IPS-20b (cell line): Measurements from ENCODE around the gene NKX2-3.
A peak's percentile ranks its signal among the peaks of the same experiment; 100 is the strongest.

ENCODE experiments used
- H3K27ac ChIP-seq: one replicate; pipeline ENCODE4 v1.5.1; 2013; ENCODE audit warnings: low read length
- H3K27me3 ChIP-seq: 2 replicates; pipeline ENCODE4 v1.6.1; 2013; ENCODE audit warnings: mild to moderate bottlenecking, low read length, inconsistent platforms; ENCODE audit not compliant: insufficient read depth
- H3K36me3 ChIP-seq: 2 replicates; pipeline ENCODE4 v1.6.1; 2013; ENCODE audit warnings: low read depth, mild to moderate bottlenecking, inconsistent platforms, low read length, moderate library complexity; ENCODE audit not compliant: insufficient read depth
- H3K4me1 ChIP-seq: 2 replicates; pipeline ENCODE4 v1.6.1; 2013; ENCODE audit warnings: mild to moderate bottlenecking, control low read depth, inconsistent platforms, low read length, moderate library complexity; ENCODE audit not compliant: insufficient read depth
- H3K4me3 ChIP-seq: 2 replicates; pipeline ENCODE4 v1.5.1; 2013; ENCODE audit warnings: mild to moderate bottlenecking, low read length, inconsistent platforms
- H3K9ac ChIP-seq: 2 replicates; pipeline ENCODE4 v1.6.1; 2013; ENCODE audit warnings: low read depth, mild to moderate bottlenecking, inconsistent platforms, low read length, moderate library complexity
- H3K9me3 ChIP-seq: 2 replicates; pipeline ENCODE4 v1.6.1; 2013; ENCODE audit warnings: mild to moderate bottlenecking, low read depth, low read length, inconsistent platforms; ENCODE audit not compliant: insufficient read depth

Gene NKX2-3

DNA sequence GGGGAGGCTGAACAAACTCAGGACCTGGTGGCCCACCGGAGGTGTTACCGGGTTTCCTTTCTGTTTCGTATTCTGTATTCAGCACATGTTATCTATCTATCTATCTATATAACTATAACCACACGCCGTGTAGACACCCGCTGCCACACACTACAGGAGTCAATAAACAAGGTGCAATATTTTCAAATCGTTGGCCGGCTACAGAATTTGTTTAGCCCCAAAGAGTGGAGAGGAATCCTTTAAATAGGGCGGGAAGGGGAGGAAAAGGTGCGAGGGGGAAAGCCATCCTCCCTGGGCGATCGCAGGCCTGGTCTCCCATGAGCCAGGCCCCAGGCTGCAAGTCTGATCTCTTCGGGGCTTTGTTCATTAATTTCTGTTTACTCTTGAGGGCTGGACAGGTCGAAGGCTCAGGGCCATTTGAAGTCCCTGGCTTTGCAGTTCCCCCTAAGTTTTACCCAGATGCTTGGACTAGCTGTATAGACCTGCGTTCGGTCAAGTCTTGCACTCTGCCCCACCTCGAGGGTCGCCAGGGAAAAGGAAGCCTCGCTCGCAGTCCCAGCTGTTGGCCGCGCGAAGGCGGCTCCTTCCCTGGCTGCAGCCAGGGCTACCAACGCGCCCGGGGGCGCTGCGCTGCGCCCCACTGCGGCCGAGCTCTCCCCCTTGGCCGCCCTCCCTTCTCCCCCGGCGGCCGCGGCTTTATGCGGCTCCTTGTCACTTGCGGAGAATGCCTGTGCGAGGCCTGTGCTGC, 3.8 kb downstream of the NKX2-3 start:
- Histone ChIP-seq H3K36me3 (no peaks in the 10 kb centered on the region), H3K4me3 (peak overlapping the region; percentile 45; the same call in 1 of the 2 replicates), H3K9ac (no peak overlapping the region), H3K4me1 (peaks cover 19% of the 10 kb centered on the region), H3K27me3 (peaks cover 100% of the 10 kb centered on the region), H3K27ac (no peak overlapping the region), H3K9me3 (peaks cover 27% of the 10 kb centered on the region; the same call in 1 of the 2 replicates)

DNA sequence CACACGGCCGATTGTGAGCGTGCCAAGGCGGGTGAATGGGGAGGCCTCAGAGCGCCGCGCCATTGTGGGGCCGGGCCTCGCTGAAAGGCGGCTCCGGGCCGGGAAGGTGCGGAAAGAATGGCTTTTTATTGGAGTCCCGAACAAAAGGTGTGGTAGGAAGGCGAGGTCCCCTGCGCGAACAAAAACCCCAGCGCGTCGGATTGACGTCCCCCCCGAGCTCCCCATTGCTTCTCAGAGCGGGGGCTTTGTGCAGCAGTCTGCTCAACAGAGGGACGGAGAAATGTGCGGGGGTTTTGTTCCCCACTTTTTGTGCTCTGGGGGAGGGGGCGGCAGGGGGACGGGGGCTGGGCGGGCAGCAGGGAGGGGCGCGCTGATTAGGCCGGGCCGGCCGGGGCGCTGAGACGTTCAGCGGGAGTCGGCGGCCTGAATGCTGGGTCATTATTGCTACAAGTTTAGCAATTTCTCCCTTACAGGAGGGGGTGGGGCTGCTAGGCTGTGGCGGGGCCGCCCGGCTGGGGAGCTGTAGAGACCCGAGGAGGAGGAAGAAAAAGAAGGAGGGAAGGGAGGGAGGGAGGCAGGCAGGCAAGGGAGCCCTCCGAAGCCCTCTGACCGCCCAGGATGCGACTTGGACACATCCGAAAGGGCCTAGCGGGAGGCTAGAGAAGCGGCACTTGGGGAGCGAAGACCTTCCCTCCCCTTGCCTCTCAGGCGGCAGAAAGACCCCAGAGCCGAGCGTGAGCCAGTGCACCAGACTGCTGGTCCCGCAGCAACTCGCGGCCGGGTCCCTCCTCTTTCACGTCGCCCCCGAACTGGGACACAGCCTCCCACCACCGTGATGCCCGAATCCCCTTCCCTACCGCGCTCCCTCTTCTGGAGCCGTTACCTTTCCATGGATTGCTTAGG, 4.6 kb downstream of the NKX2-3 start:
- Histone ChIP-seq H3K27ac (no peak overlapping the region), H3K9ac (no peak overlapping the region), H3K27me3 (peaks cover 100% of the 10 kb centered on the region), H3K36me3 (no peaks in the 10 kb centered on the region), H3K9me3 (peaks cover 19% of the 10 kb centered on the region; the same call in 1 of the 2 replicates), H3K4me3 (peak overlapping the region; percentile 47), H3K4me1 (peaks cover 19% of the 10 kb centered on the region)

DNA sequence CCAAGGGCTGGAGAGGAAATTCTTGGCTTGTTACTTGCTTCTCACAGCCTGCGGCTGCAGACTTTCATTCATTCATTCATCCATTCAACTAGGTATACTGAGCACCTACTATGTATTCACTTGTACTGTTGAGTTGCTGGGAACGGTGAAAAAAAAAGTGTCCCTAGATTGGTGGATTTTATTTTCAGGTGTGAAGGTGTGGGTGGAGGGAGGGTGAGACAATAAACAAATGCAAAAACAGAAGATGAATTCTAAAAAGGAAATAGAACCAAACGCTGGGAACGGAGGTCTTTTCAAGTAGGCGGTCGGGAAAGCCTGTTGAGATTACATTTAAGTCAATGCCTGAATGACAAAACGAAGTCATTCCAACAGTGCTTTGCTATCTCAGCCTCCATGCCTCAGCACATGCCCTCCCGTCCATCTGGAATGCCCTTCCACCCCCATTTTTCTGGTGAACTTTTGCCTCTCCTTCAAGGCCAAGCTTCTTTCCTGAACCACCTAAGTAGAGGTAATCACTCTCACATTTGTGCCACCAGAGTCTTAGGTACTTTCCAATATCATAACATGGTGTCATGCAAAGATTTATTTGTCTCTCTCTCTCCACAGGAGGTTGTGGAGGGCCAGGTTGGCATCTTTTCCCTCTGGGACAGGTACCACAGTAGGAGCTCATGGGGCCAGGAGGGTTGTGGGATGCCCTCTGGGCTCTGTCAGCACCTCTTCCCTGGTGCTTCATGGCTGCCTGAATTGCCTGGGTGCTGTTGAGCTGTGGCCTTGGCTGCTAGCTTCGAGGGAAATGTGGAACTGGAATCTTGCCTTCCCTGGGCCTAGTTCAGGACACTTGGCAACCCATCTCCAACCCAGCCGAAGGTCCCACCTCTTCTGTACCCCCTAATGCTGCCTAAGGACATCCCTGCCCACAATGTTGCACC, 5.5 kb downstream of the NKX2-3 start:
- peaks cover 19% of the 10 kb centered on the region for H3K4me1 ChIP-seq
- H3K36me3 ChIP-seq = no peaks in the 10 kb centered on the region
- H3K27me3 ChIP-seq = peaks cover 100% of the 10 kb centered on the region
- peak overlapping the region; percentile 47; the same call in 1 of the 2 replicates for H3K4me3 ChIP-seq
- peaks cover 16% of the 10 kb centered on the region; the same call in 1 of the 2 replicates for H3K9me3 ChIP-seq
- no peak overlapping the region for H3K27ac ChIP-seq
- no peak overlapping the region for H3K9ac ChIP-seq

DNA sequence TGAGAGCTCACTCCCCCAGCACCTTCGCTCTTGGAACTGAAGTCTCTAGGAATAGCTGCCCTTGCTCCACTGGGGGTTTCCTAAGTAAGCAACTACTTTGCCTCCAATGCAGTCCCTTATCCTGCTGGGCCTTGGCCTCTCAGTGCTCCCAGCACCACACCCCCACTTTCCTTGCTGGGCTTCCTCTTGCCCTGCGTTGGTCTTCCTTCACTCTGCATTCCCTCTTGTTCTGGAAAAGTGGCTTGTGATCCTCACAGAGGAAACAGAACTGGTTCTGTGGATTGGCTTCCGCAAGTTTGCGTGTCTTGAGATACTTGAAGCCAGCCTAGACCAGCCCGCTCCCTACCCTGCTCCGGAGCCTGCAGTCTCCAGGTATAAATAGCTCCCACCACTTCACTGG, 6.4 kb downstream of the NKX2-3 start:
- H3K9me3 ChIP-seq = peaks cover 14% of the 10 kb centered on the region; the same call in 1 of the 2 replicates

DNA sequence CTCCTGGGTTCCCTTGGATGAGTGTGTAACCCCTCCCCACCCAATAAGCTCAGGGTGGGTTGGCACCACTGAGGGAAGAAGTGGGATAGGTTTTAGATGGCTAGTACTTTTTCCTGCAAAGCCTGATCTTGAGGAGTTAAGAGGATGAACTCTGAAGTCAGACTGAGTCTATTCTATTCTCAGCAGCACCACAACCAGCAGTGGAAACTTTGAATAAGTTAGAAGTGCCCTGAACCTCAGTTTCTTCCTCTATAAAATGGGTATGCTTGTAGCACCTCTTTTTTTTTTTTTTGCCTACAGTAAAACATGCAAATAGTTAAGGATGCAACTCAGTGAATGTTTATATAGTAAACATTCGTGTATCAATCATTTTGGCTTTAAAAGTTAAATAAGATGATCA, 7.1 kb downstream of the NKX2-3 start:
- Histone ChIP-seq H3K27ac (no peak overlapping the region), H3K4me1 (peaks cover 19% of the 10 kb centered on the region), H3K36me3 (no peaks in the 10 kb centered on the region), H3K9ac (no peak overlapping the region), H3K4me3 (no peak overlapping the region), H3K9me3 (peaks cover 8% of the 10 kb centered on the region; the same call in 1 of the 2 replicates), H3K27me3 (peaks cover 100% of the 10 kb centered on the region)

More for the DNA sequence above, 6.4 kb downstream of the NKX2-3 start:
- Histone ChIP-seq H3K4me1 (peaks cover 19% of the 10 kb centered on the region), H3K36me3 (no peaks in the 10 kb centered on the region), H3K27me3 (peaks cover 100% of the 10 kb centered on the region), H3K4me3 (no peak overlapping the region), H3K9ac (no peak overlapping the region), H3K27ac (no peak overlapping the region)

DNA sequence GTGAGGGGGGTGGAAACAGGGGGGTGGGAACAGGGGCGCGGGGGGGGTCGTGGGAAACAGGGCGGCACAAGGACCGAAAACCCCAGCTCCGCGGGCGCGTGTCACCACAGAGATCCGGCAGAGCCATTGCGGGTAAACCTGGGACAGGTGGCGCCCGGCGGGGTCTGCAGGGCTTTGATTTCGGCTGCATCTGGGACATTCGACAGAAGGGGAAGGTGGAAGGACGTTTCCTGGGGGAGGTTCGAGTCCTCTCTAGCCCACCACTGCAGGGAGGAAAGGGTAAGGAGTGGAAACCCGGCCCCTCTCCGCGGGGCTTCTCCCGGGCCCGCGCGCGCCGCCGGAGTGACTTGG, 7.5 kb downstream of the NKX2-3 start:
- no peaks in the 10 kb centered on the region for H3K36me3 ChIP-seq
- no peak overlapping the region for H3K27ac ChIP-seq
- H3K4me3 ChIP-seq = no peak overlapping the region
- peaks cover 8% of the 10 kb centered on the region; the same call in 1 of the 2 replicates for H3K9me3 ChIP-seq
- no peak overlapping the region for H3K9ac ChIP-seq
- H3K27me3 ChIP-seq = peaks cover 100% of the 10 kb centered on the region
- peaks cover 19% of the 10 kb centered on the region for H3K4me1 ChIP-seq

DNA sequence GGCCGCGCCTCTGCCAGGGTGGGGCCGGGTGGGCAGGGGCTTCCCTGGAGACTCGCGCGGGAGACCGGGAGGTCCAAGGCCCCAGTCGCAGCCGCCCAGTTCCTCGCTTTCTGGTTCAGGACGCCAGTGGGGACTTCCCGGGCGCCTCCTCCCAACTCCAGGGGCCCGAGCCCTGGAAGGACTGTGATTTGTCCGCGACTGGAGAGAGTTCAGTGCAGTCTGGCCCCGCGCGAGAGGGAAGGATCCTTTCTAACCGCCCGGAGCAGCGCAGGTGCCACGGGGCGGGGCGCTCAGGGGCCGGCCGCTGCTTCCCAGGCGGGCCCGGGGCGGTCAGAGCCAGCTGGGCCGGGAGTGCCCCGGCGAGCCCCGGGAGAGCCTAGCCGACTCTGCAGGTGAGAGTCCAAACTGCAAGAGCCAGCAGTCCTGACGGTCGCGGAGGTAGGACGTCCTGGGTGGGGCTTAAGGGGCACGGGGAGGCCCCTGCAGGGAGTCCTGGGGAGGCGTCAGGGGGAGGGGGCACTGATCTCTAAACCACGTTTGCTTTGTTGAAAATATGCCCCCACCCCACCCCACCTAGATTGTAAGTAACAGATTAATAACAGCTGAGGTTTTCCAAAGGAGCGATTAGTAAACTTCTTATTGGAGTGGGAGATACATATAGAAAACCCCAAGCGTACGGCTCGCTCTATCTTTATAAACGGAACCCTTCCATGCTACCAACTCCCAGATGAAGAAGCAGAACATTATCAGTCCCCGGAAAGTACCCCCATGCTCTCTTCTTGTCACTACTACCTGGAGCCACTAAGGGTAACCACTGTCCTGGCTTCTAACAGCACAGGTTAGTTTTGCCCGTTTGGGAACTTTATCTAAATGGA, 8.2 kb downstream of the NKX2-3 start:
- no peak overlapping the region for H3K4me3 ChIP-seq
- H3K9me3 ChIP-seq = peaks cover 8% of the 10 kb centered on the region; the same call in 1 of the 2 replicates
- peaks cover 16% of the 10 kb centered on the region for H3K4me1 ChIP-seq
- no peak overlapping the region for H3K27ac ChIP-seq
- no peaks in the 10 kb centered on the region for H3K36me3 ChIP-seq
- no peak overlapping the region for H3K9ac ChIP-seq
- peaks cover 100% of the 10 kb centered on the region for H3K27me3 ChIP-seq

DNA sequence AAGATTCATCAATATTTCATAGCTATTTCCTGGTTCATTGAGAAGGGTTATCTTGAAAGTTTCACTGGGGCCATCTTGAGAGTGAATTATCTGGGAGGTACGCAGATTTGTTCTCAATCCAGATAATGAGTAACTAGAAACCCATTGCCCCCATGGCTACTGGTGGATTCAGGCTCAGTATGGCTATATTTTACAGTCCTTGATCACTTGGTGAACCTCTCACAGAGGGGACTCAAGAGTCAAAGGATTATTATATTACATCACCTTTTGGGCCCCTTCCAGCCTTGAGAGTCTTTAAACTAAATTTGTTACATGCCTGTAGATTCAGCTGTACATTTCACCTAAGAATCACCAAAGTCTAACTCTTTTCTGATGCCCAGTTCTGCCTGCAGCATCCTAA, 11.6 kb downstream of the NKX2-3 start:
- Histone ChIP-seq H3K36me3 (no peaks in the 10 kb centered on the region), H3K9me3 (peaks cover 7% of the 10 kb centered on the region; the same call in 1 of the 2 replicates), H3K27ac (no peak overlapping the region), H3K4me3 (no peak overlapping the region), H3K4me1 (peaks cover 3% of the 10 kb centered on the region), H3K27me3 (peaks cover 100% of the 10 kb centered on the region), H3K9ac (no peak overlapping the region)

DNA sequence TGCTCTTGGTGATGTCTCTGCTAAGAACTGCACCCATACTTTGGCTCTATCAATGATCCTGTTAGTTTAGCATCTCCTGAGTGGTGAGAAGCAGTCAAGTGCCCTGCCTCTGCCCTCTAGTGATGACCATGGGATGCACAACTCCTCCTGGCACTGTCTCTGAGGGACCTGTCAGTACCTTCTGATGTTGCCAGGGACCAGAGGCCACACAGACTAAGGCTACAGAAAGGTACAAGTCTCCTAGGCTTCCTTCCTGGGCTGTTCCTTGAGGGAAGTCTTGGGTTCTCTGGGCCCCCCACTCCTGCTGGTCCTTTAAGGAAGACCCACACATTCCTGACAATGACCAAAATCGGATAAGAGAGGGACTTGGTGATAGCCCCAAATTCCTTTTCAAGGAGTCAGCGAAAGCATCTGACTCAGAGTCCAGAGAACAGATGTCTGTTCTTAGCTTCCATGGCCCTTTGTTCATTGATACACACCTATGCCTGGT, 15.3 kb downstream of the NKX2-3 start:
- no peaks in the 10 kb centered on the region for H3K9me3 ChIP-seq
- H3K36me3 ChIP-seq = no peaks in the 10 kb centered on the region
- H3K27ac ChIP-seq = no peak overlapping the region
- peaks cover 4% of the 10 kb centered on the region; the same call in 1 of the 2 replicates for H3K4me1 ChIP-seq
- no peak overlapping the region for H3K9ac ChIP-seq
- peaks cover 74% of the 10 kb centered on the region for H3K27me3 ChIP-seq
- no peak overlapping the region for H3K4me3 ChIP-seq

DNA sequence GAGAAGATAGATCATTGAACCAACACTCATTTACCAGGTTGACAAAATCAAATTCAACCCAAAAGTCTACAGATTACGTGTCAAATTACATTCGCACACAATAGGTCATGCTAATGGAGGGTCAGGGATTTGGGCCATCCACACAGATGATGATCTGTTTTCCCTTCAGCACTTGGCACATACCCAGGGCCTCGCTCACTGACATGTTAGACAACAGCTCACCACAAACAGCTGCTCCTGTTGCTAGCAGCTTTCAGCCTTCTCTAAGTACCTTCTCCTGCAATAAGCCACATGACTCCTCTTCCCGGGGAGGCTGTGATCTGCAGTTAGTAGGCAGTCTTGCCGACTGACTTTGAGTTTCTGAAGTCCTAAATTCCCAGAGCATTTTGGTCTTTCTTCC, 18.4 kb downstream of the NKX2-3 start:
- Histone ChIP-seq H3K27ac (no peak overlapping the region), H3K9me3 (no peaks in the 10 kb centered on the region), H3K9ac (no peak overlapping the region), H3K27me3 (peaks cover 66% of the 10 kb centered on the region), H3K4me1 (peaks cover 9% of the 10 kb centered on the region), H3K36me3 (no peaks in the 10 kb centered on the region), H3K4me3 (no peak overlapping the region)
